PC-3 (cell line): Measurements from ENCODE around the gene TXLNA.

Experiments used
- EZH2 ChIP-seq: fragments of 300-600 bp; sonication (generic); IDR thresholded peaks from one replicate; pipeline ENCODE4 v1.6.1; 2017; ENCODE audit warnings: antibody characterized with exemption, mild to moderate bottlenecking, low read length; ENCODE audit not compliant: unreplicated experiment
- EZH2phosphoT487 ChIP-seq: fragments of 300-600 bp; sonication (generic); IDR thresholded peaks from 2 replicates; pipeline ENCODE4 v1.6.1; 2018; ENCODE audit warnings: mild to moderate bottlenecking, antibody characterized with exemption, low read length, borderline replicate concordance
- TF ChIP-seq, protein P1 (sequence below): fragments of 300-600 bp; sonication (generic); conservative IDR thresholded peaks from 2 replicates; pipeline ENCODE4 v1.5.1; 2017; ENCODE audit warnings: antibody characterized with exemption, low read depth, mild to moderate bottlenecking, low read length

DNA sequence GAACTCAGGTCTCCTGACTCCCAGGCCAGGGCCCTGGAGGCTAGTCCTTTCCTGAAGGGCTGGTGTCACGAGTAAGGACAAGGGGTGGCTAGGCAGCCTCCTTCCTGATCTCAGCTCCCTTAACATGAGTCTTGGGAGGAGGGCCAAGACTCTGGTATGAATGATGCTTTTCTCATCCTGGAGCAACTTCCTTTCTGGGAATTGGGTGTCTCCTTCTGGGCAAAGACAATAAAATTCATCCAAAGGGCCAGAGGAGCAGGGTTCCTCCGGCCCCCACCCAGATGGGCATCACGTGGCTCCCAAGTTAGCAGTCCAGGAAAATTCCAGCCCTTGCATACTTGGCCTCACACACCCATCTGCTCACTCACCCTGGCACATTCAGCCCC, 67.4 kb downstream of the TXLNA start, which contains the start of gene FAM167B:
- no peak for TF ChIP-seq EZH2
- TF ChIP-seq, protein P1, sequence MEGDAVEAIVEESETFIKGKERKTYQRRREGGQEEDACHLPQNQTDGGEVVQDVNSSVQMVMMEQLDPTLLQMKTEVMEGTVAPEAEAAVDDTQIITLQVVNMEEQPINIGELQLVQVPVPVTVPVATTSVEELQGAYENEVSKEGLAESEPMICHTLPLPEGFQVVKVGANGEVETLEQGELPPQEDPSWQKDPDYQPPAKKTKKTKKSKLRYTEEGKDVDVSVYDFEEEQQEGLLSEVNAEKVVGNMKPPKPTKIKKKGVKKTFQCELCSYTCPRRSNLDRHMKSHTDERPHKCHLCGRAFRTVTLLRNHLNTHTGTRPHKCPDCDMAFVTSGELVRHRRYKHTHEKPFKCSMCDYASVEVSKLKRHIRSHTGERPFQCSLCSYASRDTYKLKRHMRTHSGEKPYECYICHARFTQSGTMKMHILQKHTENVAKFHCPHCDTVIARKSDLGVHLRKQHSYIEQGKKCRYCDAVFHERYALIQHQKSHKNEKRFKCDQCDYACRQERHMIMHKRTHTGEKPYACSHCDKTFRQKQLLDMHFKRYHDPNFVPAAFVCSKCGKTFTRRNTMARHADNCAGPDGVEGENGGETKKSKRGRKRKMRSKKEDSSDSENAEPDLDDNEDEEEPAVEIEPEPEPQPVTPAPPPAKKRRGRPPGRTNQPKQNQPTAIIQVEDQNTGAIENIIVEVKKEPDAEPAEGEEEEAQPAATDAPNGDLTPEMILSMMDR = no peak
- TF ChIP-seq EZH2phosphoT487 = no peak
